ENCODE results near the gene MYO10.
A peak's percentile ranks its signal among the peaks of the same experiment; 100 is the strongest.
"Not testable (repeated sequence)": the region's sequence is repeated elsewhere in the genome, so short reads cannot be mapped to it uniquely, and the experiment has no call there.

The MYO10 gene

DNA sequence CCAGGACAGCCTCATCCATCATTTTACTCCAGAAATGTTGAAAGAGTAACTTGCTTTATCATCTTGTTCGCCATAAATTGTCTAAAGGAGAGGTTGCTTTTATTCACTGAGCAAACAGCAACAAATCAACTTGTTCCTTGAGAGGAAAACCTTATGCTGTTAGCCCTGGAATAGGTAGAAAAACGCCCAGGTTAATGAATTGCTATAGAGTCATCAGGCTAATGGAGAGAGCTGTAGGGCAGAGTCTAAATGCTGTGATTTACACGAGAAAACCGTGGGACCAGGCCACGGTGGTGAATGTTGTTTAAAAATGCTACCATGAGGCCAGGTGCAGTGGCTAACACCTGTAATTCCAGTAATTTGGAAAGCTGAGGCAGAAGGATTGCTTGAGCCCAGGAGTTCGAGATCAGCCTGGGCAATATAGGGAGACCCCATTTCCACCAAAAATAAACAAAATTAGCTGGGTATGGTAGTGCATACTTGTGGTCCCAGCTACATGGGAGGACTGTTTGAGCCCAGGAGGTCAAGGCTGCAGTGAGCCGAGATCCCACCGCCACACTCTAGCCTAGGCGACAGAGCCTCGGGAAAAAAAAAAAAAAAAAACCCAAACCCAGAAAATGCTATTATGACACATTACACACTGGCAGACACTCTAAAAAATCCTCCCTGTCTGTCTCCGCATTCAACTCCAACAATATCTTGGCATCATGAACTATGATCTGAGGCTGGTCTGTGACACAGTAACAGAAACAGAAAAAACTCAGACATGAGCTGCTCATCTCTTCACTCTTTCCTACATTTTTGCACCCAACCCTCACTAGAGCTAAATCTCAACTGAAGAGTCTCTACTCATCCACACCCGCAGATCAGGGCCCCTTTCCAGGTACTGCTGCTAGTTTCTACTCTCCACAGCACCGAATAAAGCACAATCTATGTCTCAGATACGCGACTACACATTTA, 200.7 kb downstream of the MYO10 start:
- DNase-seq = no peak

DNA sequence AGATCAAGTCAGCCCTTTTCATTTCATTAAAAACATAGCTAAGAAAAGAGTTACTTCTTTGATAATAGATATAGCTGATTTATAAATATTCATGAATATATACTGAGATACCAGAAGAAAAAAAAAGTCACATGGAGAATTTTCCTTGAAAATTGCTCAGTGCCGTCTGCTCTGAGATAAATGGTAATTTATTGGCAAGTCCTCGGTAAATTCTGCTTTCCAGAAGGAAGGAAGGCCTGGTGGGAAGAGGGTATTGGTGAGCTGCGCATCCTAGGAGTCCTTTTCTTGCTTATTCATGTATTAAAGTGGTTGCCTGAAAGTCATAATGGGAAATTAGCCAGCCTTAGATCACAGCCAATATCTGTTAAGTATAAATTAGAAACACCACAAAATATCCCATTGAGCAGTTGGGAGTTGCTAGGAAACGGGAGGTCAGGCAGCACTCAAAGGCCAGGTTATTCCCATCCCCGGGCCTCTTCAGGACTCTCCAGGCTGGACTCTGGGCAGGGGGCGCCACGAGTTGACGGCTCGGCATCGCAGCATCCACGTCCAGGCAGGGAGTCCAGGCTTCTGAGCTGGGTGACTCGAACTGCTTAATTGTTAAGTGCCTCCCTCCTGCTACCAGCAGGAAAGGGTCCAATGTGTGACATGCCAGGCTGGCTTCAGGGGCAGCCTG, 202.6 kb downstream of the MYO10 start:
- no peak for DNase-seq

DNA sequence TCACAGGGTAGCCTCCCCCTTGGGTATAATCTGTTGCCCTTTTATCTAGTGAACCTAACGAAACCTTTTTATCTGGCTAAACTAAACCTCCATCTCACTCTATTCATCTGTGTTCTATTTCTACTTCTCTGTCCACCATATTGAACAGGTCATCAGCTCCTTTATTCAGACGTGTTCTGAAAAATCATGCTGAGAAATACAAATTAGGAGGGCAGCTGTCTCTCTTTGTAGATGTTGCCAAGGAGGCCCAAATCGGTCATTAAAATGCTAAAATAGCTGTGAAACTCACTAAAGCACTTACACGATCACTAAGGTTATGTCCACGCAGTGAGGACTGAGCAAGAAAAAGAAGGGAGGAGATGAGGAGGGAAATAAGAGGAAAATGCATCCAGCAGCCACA, 203.7 kb downstream of the MYO10 start:
- DNase-seq = no peak

DNA sequence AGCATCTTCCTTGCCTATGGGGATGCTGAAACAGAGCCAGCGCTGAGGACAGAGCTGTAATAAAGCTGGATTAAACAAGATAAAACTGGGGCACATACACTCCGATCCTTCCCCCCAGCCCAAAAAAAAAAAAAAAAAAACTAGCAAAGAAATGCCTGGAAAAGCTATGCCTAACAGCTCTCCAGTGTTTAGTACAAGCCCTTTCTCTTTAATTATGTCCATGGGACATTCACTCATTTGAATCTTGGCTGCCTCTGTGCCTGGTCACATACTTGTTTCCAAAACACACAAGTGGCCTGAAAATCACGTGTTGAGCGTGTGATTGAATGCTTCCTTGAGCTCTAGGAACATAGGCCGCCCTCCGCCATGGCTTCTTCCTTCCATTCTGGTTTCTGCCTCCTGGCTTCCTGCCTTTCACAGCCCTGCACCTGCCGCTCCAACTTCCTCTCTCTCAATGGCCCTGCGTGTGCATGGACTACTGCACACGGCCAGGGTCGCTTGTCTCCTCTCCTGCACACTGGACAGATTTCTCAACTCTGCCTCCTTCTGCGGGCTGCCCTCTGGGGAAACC, 208.2 kb downstream of the MYO10 start:
- peak; percentile 78 for DNase-seq

DNA sequence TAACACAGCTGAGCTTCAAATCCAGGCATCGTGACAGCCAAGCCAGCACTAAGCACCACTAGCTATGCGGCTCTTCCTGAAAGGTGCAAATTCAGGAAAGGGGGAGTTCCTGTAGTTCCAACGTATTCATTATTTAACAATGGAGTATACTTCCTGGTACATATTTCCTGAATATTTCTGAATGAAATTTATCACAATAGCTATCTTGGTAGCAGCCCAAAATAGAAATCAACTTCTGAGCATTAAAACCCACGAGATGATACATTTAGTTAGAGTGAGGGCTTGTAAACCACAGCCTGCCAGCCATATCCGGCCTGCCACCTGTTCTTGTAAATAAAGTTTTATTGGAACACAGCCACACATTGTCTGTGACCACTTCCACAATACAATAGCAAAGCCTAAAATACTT, 209.5 kb downstream of the MYO10 start:
- peak; percentile 37 for DNase-seq

DNA sequence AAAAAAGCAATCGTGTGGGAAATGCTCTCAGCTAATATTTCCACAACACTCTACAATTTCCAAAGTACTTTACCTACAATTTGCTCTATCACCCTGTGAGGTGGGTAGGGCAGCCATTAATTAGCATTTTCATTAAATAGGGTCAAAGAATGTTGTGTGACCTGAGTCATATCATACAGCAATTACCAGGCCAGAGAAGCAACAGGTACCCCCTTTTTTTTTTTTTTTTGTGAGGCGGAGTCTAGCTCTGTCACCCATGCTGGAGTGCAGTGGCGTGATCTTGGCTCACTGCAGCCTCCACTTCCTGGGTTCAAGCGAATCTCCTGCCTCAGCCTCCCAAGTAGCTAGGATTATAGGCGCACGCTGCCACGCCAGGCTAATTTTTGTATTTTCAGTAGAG, 210.5 kb downstream of the MYO10 start:
- no peak for DNase-seq

DNA sequence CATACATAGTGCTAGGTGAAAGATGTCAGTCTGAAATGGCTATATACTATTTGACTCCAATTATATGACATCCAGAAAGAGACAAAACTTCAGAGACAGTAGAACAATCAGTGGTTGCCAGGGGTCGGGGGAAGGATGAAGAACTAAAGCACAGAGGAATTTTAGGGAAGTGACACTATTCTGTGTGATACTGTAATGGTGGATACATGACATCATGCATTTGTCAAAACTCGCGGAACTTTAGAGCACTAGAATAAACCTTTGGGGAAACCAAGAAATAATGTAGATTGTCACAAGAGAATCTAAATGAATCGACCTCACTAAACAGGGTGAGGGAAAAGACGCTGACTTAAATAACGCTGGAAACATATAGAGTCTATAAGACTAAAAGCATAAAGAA, 212.3 kb downstream of the MYO10 start:
- DNase-seq = no peak

DNA sequence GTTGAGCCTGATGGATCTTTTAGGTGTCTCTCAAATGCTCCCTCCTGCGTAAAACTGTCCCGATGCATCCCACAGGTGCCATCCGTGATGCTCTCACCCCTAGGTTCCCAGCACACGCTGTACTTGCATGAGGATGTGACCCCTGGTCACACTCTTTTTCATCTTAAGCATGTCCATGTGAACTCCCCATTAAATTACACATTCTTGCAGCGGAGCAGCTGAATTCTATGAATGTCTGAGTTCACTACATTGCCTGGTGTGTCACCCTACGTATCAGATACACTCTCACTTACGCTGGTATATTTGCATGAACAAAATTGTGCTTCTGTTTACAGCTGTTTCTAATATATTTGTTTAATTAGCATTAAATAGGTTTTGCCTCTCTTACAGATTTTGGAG, 214.0 kb downstream of the MYO10 start:
- no peak for DNase-seq

DNA sequence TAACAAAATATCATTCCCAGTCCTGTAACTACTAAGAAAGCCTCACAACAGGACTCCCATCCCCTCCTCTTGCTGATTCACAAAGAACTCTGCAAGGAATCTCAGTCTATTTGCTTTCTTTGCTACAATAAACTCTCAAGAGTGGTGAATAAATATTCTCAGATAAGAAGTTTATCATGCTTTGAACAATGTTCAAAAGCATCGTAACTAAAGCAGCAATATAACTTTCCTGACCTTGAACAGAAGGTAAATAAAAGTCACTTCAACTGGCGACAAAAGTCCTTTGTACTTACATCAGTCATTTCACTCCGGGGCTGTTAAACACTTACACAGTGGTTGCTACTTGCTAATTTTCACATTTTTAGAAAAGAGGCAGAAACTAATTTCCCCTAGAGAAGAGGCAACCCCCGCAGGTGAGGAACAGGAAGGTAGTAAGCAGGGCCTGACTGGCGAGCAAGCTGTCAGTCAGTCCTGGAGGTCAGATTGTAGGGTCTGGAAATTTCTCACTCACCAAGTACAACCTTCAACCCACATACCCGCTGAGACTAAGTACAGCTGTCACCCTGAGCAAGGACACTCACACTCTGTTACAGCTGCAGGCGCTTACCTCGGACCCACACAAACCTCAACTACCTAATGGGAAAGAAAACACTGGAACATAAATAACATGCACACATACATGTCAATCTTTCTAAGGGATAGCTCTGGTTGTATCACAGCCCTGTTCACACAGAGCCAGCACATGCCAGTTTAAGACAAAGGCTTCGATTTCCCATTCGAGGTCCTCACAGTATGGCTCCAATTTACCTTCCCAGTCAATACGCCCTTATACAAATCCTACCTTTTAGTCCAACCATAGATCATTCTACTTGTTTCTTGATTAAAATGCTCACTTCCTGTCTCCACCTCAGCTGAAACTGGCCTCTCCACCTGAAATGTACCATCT, 214.7 kb downstream of the MYO10 start:
- DNase-seq = peak; percentile 13

DNA sequence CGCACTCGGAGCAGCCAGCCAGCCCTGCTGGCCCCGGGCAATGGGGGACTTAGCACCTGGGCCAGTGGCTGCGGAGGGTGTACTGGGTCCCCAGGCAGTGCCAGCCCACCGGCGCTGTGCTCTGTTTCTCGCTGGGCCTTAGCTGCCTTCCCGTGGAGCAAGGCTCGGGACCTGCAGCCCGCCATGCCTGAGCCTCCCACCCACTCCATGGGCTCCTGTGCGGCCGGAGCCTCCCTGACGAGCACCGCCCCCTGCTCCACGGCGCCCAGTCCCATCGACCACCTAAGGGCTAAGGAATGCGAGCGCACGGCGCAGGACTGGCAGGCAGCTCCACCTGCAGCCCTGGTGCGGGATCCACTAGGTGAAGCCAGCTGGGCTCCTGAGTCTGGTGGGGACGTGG, 218.1 kb downstream of the MYO10 start:
- not testable (repeated sequence) for DNase-seq

DNA sequence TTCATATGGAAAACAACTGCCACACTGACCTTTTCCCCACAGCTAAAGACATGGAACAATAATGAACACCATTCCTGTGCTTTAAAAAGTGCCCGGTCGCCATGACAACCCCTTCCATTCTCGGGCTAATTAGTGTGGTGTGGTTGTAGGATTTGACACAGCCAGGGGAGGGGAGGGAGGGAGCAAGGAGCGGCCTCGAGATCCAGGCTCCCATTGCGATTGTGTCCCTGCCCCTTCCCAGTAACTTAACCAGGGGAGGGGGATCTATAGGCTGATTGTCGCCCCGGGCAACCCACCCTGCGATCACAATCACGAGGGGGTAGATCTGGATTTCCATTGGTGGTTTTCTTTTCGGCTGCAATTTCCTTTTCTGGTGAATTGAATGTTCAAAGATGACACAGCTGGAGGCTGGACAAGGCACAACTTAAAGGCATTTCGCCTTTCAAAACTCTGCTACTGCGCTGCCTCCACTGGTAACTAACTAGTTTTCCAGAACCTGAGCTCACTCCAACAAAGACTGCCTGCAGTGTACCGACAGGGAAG, 222.6 kb downstream of the MYO10 start:
- no peak for DNase-seq

DNA sequence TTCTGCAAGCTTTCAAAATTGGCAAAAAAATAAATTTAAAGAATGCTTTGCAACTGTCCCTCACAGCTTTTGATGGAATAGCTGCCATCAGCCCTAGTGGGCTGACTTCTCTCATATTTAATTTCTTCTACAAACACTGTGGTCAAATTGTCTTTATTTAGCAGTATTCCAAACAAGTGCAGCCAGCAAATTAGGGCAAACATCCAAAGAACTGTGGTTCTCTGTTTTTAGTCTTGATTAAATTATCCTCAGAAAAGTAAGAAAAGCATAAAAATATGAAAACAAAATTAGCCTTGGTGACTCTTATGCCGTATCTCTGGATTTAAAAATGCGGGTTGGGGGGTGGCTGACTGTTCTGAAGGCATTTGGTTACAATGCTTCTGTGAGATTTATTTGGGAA, 223.5 kb downstream of the MYO10 start:
- no peak for DNase-seq

DNA sequence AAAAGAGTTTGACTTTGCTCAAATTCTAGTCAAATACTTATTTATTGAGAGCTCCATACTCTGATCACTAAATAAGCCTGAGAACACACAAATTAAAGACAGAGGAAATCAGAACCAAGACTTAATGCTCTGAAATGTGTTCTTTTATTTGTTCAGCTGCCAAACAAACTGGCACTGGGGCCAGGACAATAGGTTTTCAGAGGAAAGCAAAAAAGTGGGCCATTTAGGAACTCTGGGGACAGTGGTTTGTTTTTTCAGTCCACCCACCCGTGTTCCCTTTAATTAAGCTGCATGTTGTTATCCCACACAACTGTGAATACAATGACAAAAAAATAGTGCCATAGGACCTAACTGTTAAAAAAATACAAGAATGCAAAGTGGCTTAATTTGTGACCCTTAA, 223.9 kb downstream of the MYO10 start:
- DNase-seq = no peak

DNA sequence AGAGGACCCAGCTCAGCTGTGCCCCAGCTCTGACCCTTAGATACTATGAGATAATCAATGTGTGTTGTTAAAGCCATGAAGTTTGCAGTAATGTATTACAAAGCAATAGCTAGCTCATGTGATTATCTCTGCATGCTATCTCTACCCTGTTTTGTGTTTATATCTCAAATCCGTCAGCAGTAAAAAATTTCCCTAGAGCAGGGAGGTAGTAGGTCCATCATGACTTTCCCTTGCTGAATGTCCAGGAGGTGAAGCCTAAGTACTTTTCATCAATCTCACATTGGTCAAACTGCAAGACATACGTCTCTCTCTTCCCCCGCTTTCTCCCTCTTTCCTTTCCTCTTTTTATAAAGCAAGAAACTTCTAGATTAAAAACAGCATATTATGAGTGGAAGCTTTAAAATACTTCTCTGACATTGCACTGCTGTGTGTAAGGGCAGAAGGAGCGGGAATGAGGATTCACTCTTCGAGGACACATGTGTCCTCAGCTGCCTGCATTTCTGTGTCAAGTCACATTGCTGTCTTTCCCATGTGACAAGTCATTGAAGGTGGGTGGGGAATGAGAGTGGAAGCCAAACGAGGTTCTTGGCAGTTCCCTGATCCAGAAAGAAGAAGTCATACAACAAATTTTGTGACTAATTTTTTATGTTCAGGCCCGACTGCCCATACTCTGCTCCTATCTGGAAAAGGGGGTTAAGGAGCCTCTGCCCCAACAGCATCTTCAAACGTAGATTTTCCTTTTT, 226.2 kb downstream of the MYO10 start:
- no peak for DNase-seq

DNA sequence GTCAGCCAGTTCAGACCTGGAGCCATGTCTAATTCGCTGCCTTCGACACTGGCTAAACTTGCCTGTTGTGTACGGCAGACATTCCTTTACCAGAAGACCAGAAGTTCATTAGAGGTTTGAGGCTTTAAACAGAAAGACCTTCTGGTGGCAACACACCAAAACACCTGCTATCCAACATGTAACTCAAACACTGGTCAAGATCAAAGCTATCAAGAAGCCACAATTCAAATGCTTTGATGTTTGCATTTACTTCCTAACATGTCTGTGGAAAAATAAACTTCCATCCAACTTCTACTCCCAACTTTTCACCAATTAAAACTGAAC, 228.3 kb downstream of the MYO10 start:
- DNase-seq = no peak

DNA sequence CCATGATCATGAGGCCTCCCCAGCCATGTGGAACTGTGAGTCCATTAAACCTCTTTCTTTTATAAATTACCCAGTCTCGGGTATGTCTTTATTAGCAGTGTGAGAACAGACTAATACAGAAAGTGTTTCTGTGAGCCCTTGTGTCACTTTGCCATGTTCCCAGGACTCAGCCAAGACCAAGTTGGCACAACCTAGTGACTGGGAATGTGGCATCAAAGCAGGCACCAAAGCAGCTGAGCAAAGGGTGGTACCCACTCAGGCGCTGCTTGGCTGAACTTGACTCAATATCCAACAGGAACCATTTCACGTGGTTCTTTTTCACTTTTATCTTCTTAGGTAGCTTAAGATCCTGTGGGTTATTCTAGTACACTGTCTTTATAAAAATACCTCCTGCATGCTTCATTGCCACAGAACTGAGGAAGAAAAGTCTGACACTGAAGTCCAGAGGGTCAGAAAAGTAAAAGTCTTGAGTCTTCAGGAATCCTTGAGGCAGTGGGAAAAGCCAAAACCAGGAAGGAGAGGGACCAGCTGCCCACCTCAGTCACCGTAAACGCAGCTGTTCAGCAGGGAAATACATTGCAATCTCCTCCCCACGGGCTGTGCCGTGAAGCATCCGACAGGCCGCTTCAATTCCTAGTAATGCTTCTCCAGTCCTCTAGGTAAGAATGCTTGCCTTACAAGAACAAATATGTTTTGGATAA, 228.8 kb downstream of the MYO10 start:
- no peak for DNase-seq

DNA sequence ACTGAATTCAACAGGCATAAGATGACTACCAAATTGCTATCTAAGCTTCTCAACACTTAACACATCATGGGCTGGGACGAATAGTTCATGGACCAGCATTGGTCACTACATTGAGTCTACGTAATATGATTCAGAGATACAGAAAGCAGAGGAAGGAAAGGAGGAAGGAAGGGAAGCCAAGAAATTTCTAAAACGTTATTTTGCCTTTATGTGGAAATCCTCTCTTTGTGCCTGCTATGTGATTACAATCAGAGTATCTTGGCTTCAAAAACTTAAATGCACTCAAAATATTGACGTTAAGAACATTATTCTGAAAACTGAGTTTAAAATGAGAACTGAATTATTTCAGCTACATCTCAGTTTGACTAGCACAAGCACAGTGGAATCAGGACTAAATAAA, 231.1 kb downstream of the MYO10 start:
- no peak for DNase-seq

DNA sequence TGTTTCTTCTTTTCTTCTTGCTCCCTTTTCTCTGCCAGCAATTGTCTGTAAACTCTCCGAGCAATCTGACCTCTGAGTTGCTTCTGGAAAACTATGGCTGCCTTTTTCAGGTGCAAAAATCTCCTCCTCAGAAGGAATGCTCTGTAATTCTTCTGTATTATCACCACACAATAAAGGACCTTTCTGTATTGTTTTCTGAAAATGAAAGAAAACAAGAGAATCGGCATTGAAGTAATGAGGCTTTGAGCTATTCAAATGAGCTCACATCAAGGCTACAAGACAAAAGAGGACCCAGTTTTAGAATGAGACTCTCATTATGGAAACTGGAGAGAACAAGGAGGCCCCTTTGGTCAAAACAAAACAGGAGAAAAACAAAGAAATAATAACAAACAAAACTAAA, 233.1 kb downstream of the MYO10 start:
- DNase-seq = no peak

DNA sequence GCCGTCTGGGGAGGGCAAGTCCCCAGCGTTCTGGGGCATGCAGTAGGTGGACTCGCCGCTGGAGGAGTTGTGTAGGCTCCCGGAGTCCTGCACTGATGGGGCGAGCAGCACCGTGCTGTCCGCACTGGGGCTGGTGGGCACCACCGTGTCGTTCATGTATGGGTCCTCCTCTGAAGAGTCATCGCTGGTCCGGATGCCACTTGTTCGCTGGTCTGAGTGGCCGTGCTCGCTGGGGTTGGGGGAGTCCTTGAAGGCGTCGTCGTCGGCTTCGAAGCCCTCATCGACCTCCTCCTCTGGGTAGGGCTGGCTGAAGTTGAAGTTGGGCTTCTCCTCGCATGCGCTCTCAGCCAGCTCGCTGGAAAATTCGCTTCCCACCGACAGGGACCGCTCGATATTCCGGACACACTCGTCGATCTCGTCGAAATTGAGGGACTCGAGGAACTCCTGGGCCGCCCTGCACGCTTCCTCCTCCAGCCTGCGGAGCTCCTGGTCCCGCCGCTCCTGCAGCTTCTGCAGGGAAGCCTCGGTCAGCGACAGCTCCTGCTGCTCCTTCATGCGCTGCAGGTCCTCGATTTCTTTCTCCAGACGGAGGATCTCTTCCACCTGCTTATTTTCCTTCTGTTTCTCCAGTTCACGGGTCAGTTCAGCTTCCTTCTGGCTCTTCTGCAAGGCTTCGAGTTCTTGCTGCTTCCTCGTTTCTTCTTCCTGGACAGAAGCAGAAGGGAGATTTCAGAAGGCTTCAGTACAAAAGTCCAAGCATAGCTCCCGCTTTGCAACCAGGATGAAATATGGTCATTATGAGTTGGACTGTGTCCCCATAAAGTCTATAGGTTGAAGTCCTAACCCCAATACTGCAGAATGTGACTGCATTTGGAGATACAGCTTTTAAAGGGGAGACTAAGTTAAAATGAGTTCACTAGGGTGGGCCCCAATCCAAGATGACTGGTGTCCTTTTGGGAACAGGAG, 234.7 kb downstream of the MYO10 start:
- DNase-seq = no peak

DNA sequence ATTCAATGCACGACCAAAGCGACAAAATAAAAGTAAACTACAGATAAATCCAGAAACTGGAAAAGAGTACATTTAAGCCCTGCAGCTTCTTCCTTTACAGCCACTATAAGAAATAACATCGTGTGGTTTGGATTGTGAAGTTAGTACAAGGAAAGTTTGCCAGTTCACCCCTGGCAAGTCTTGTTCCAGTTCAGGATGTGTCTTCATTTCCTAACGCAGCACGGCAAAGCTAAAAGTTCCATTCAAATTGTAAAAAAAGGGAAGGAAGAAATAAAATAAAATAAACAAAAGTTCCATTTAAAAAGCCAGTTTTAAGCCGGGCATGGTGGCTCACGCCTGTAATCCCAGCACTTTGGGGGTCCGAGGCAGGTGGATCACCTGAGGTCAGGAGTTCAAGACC, 236.0 kb downstream of the MYO10 start:
- DNase-seq = no peak

All from DMS79 treated with DMSO at 0.1 percent for 48 hours (cell line).